NCI-H2081 (cell line): ENCODE data around the gene SLC49A3.
"Not testable (repeated sequence)": the region's sequence is repeated elsewhere in the genome, so short reads cannot be mapped to it uniquely, and the experiment has no call there.

Experiments used
- DNase-seq, 2 experiments: peaks; one replicate each; lab custom pipeline; 2025; lab: John Stamatoyannopoulos, UW

Gene SLC49A3

DNA sequence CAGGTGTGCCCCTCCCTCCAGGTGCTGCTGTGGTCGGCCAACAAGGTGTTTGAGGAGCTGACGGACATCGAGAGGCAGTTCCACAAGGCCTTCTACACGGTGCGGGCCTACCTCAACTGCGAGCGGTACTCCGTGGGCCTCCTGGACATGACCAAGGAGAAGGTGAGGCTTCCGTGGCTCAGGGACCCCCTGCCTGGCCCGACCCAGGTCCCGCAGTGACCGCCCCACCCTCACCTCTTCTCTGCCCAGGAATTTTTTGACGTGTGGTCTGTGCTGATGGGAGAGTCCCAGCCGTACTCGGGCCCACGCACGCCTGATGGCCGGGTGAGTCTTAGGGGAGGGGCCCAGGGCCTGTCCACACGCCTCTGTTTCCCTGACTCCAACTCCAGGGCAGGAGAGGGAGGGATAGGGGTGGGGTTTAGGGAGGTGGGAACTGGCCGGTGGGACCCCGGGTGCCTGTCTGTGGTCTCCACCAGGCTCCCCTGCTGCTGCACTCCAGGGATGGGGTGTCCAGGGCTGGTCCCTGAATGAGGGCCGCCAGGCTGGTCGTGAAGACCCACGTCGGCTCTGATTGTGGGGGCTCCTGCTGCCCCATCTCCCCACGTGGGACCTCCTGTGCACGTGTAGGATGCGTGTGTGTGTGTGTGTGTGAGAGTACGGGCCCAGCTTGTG is 35.0 kb downstream of the SLC49A3 start:
- DNase-seq: no peak

DNA sequence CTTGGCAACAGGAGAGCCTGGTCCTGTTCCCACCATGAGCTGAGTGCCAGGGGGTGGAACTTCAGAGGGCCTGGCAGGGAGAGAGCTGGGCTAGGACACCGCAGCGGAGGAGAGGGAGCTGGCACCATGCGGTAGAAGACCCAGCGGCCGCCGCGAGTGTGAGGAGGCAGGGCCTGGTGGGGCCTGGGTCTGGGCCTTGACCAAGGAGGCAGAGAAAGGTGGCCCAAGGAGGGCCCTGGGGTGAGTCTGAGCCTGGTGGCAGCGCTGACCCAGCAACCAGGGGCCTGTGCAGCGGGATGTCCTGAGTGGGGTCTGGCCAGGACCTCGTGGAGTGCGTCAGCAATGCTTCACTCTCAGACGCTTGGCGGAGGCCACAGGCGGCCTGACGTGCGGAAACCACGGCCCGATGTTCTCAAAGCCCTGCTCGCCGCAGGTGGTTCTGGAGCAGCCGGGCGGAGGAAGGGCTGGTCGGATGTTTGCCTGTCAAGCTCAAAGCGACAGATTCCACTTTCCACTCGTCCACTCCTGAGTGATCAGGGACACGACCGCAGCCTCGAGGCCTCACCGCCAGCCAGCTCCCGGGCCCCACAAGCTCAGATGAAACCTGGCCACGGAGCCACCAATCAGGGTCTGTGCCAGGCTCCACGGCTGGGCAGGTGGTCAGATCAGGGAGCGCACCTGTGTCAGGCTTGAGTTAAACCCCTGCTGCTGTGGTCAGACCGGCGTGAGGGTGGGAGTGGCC is 35.7 kb downstream of the SLC49A3 start:
- DNase-seq: no peak

DNA sequence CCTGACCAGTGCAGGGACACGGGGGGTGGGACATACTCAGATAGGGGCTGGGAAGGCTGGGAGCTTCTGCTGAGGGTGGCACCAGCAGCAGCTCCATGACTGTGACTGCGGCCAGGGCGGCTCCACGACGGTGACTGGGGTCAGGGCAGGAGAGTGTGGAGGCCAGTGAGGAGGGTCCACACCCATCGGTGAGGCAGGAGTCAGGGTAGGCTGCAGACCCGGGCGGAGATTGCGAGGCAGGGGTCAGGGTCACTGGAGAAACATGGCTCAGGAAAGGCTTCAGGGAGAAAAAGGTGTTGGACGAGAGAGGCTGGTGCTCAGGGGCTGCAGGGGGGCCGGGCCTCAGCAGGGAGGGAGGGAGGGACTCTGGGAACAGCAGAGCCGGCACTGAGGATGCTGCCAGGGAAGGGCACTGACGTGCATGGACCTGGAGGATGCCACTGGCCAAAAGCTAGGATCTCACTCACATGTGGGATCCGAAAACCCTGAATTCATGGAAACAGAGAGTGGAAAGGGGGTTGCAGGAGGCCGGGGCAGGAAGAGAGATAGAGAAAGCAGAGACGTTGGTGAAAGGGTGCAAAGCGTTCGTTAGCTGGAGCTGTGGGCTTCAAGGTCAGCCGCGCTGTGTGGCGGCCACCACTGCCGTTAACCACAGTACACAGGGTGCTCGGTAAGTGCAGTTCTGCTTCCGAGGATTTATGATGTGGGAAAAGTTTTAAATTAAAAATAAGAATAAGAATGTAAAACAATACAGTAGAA is 36.9 kb downstream of the SLC49A3 start:
- DNase-seq: no peak

DNA sequence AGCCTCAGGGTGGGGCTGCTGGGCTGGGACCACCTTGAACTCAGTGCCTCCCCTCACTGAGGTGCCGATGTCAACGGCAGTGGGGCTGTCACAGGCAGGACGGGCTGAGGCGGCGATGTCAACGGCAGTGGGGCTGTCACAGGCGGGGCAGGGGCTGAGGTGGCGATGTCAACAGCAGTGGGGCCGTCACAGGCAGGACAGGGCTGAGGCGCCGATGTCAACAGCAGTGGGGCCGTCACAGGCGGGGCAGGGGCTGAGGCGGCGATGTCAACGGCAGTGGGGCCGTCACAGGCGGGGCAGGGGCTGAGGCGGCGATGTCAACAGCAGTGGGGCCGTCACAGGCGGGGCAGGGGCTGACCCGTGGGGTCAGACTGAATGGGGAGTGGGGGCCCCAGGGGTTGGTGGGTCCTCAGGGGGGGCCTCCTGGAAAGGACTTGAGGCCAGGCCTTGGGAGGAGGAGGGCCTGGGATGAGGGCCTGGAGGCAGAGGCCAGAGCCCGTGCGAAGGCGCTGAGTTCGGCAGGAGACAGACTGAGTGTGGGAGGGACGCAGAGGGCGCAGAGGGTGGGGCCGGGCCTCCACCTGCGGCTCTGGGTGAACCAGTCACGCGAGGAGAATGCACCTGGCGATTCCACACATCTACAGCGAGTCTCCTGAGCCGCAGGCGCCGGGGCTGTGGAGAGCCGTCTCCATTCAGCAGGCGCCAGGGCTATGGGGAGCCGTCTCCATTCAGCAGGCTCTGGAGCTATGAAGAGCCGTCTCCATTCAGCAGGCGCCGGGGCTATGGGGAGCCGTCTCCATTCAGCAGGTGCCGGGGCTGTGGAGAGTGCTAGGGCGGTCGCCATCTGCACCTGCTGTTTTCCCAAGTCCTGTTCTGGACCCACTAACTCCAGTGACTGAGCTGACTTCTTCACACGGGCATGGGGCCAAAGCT is 37.7 kb downstream of the SLC49A3 start:
- no peak for DNase-seq

DNA sequence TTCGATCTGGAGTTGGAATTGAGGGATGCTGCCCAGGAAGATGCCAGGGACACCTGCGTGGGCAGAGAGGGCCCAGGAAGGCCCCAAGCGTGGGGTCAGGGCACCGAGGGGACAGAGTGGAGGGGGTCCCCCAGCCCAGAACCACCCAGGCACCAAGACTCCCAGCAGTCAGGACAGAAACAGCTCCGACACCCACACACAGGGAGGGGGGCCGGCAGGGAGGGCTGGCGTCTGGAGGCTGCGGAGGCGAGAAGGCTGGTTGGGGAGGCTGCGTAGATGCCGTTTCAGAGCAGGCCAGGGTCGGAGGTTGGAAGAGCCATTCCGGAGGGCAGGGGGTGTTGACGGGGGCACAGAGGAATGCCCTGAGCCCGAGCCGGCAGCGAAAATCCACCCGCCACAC is 38.5 kb downstream of the SLC49A3 start:
- no peak for DNase-seq

DNA sequence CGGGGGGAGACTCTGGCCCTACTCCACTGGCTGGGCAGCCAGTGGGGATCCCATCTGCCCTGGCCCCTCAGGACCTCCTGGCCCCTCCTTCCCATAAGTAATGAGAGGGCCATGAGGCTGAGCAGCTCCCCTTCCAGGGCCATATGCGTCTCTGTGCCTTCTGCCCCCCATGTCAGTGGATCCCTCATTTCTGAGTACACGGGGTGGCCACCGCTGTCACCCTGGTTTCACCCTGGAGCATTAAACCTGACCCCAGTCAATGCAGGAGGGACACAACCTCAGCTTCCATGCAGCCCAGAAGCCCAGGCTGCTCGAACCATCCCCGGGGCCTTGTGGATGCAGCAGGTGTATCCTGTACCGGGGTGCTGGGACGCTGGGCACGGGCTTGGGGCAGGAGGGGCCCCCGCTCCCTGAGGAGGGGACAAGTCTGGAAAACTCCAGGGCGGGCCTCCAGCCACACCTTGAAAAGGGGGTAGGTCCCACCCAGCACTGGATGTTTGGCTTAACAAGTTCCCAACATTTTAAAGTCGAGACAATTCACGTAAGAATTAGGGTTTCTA is 39.1 kb downstream of the SLC49A3 start:
- no peak for DNase-seq

DNA sequence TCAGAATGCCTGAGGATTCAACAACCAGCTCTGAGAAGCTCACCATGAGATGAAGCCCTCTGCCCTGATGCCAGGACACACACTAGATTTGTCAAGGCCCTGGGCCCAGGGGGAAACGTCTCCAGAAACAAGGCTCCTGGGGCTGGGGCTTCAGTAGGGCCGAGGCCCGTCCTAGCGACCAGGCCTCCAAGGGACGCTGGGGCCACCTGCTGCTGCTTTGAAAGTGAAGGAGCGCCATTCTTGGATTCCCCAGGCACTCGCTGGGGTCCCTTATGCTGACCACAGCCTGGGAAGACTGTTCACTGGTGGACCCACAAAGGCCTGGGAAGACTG is 39.7 kb downstream of the SLC49A3 start:
- no peak for DNase-seq

DNA sequence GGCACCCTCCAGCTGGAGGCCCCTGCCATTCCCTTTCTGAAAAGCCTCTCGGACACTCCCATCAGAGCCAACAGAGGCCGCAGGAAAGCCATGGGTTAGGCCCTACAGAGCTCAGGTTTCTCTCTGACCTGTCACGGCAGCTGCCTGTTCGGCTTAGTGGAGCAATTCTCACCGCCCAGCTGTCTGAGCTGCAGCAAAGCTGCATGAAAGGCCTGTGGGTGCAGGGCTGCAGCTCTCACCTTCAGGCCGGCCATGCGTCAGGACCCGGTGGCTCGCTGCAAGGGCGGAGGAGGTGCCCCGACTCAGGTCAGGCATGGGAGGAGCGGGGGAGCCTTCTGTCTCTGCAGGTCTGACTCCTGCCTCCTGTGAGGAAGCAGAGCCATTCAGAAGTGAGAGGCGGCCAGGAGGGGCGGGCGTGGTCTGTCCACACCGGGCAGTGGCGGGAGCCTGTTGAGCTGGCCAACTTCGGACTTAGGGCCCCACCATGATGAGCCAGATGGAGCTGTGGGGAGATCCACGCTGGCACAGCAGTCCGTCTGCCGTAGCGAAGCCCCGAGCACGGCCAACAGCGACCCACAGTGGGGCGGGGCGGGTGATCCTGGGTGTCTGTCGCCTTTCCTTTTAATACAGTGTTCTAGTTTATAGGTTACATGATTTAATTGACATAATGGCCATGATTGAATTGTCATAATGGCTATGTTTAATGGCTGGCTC is 40.2 kb downstream of the SLC49A3 start:
- no peak for DNase-seq

DNA sequence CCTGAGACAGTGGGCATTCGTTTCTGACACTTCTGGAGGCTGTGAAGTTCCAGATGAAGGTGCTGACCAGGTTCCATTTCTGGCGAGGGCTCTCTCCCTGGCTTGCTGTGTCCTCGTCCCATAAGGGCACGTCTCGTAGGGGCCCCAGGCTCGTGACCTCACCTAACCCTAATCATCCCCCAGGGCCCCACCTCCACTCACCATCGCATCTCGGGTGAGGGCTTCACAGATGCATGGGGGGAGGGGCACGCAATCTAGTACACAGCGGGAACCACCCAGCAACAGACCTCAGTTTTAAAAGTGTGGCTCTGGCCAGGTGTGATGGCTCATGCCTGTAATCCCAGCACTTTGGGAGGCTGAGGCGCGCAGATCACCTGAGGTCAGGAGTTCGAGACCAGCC is 41.5 kb downstream of the SLC49A3 start:
- no peak for DNase-seq

DNA sequence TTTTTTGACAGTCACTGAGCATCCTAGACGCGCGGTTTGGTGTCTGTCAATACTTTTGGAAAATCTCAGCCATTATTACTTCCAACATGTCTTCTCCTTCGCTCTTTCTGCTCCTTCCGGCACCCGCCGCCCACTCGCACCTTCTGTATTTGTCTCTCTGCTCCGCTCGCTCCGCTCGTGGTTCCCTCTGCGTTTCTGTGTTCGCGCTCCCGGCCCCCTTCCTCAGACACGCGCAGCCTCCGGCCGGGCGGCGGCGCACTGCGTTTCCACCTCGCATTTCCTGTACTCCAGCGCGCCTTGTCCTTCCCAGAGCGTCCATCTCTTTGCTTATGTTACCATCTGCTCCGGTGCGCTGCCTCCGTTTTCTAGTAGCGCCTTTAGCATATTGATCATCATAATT is 42.5 kb downstream of the SLC49A3 start:
- no peak for DNase-seq

DNA sequence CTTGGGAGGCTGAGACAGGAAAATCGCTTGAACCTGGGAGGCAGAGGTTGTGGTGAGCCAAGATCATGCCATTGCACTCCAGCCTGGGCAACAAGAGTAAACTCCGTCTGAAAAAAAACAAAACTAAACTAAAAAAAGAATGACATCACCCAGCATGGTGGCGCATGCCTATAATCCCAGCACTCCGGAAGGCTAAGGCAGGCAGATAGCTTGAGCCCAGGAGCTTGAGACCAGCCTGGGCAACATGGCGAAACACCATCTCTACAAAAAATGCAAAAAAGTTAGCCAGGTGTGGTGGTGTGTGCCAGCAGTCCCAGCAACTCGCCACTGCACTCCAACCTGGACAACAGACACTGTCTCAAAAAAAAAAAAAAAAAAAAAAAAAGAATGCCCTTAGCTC is 46.6 kb downstream of the SLC49A3 start:
- not testable (repeated sequence) for DNase-seq

DNA sequence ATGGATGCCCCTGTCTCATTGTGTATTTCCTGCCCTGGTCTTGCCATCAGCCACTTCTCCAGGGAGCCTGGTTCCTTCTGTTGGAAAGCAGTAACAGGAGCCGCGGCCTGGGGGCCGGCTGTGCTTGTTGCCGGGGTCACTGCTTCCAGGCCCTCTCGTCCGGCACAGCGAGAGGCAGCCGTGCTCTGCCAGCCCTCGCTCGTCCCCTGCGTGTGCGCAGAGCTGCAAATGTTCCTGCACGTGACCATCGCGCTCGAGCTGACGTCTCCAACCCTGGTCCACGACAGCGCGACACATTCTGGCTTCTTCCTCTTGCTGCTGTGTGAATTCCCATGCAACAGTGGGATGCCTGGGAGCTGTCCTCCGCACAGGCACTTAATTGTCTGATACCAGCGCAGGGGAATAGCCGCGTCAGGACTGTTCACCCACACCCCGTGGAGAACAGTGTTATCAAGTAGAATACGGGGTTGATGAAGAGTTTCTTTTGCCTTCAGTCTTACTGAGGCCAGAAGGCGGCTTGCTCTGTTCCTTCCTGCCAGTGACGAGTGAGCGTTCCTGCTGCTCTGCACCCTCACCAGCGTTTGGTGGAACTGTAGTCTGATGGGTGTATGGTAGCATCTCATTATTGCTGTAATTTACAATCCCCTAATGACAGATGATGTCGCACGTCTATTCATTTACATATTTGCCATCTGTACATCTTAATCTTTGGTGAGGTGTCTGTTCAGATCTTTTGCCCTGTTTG is 51.2 kb downstream of the SLC49A3 start:
- DNase-seq: no peak

DNA sequence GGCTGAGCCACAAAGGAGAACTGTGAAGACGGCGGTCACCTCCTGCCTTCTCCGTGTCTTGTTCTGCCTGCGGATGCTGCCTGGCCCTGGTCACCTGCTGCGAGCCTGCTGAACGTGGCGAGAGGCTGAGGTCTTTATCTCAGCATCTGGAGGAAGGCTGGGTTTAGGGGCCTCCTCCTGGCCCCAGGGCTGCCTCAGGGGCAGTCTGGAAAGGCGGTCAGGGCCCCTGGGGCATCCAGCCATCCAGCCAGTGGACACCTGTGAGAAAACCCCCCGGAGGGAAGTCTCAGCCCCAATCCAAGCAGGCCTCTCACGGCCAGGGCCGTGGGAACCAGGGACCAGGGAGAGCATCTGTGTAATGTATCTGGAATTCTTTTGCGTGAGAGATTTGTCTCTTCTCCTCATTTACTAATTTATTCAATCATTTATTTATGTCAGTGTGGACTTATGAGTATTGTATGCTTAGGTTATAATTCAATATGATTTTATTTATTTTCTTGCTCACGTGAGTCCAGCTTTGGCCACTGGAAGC is 52.3 kb downstream of the SLC49A3 start:
- DNase-seq: no peak

DNA sequence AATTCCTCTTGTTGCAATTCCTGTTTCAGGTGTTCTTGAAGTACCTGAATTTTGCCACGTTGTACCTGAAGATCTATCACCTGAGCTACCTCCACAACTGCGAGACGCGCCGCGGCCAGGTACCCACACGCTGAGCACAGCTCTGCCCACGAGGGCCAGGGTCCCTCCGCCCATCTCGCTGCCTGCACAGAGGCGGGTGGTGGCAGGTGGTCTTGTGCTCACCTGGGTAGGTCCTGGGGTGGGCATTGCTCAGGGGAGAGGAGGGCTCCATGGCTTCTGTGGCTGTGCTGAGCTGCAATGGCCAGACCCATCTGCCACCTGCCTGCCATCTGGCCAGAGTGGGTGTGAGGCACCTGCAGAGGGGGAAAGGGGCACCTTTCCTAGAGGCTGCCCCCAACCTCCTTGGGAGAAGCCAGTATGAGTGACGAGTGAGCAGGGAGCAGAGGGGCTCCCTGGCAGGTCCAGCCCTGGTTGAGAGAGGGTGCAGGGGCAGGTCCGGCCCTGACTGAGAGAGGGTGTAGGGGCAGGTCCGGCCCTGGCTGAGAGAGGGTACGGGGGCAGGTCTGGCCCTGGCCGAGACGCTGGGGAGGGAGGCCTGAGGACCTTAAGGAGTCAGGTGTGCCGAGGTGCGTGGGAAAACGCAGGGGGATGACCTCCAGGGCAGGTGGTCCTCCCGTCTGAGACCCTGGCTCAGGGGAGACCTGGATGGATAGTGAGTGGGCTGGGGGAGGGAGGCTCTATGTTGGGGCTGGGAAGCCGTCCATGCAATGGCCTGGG is 52.9 kb downstream of the SLC49A3 start:
- DNase-seq: no peak

DNA sequence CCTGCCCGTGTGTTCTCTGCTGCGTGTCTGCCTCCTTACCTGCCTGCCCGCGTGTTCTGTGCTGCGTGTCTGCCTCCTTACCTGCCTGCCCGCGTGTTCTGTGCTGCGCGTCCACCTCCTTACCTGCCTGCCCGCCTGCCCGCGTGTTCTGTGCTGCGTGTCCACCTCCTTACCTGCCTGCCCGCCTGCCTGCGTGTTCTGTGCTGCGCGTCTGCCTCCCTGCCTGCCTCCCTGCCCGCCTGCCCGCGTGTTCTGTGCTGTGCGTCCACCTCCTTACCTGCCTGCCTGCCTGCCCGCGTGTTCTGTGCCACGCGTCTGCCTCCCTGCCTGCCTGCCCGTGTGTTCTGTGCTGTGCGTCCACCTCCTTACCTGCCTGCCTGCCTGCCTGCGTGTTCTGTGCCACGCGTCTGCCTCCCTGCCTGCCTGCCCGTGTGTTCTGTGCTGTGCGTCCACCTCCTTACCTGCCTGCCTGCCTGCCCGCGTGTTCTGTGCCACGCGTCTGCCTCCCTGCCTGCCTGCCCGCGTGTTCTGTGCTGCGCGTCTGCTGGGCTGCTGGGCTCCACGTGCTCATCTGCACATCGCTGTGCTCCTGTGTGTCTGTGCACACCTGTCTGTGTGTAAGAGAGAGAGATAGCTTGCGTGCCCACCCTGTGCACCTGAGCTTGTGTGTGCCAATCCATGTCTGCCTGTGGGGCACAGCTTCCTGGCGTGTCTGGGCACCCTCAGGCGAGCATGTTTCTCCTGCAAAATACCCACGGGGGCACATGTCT is 53.7 kb downstream of the SLC49A3 start:
- DNase-seq: not testable (repeated sequence)

DNA sequence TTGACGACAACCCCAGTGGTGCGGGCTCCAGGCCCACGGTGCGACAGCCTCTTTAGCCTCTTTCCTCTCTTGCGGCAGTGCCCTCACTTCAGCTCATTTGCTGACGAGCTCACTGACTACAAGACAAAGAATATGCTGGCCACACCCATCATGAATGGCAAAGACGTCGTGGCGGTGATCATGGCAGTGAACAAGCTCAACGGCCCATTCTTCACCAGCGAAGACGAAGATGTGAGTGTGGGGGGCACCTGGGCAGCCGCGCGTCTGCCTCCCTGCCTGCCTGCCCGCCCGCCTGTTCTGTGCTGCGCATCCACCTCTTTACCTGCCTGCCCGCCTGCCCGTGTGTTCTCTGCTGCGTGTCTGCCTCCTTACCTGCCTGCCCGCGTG is 54.4 kb downstream of the SLC49A3 start:
- no peak for DNase-seq

DNA sequence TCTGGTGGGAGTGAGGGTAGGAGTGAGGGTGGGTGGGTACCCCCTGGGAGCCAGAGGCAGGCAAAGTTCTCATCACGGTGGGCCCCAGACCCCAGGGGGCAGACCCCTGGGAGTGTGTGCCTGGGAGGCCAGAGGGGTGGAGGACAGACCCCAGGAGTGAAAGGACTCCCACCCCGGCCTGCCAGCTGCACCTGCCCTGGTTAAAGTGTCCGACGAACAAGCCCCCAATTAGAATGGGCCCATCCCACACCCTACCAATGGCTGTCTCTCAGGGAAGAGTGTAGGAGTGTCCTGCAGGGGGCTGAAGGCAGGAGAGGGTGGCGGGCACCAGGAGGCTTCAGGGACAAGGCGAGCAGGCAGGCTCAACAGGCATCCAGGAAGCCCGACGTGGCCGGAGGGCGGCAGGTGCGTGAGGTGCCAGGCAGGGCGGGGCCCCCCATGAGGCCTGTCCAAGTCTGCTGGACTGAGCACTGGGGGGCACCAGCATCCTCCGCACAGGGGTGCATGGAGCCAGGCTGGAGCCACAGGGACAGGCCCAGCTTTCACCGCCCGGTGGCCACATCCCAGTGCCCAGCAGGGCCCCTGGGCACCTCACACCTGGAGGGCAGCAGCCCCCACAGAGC is 54.9 kb downstream of the SLC49A3 start:
- DNase-seq: no peak

DNA sequence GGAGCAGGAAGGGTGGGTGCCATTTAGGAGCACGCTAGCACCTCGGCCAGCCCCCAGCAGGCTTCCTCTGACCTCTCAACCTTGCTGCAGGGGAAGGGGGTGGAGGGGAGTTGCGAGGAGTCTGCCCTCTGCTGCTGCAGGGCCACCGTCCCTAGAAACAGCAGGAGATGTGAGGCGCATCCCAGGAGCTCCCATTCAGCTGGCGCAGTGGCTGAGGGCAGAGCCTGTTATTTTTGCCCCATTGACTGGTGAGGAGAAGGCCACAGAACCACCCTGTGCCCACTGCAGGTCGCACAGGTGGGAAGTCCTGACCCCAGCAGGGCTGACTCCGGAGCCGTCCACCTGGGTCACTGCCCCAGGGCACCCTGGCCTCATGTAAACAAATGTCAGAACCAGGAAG is 55.5 kb downstream of the SLC49A3 start:
- DNase-seq: no peak
